ENCODE data around the gene PLCB1. TPM values are rescaled to one million over a fixed set of nuclear protein-coding genes. Genes with fewer than 3 reads are reported as not detected.

Gene PLCB1
- total RNA-seq, 1 donor from 2014 or later, result 10.7 TPM

DNA sequence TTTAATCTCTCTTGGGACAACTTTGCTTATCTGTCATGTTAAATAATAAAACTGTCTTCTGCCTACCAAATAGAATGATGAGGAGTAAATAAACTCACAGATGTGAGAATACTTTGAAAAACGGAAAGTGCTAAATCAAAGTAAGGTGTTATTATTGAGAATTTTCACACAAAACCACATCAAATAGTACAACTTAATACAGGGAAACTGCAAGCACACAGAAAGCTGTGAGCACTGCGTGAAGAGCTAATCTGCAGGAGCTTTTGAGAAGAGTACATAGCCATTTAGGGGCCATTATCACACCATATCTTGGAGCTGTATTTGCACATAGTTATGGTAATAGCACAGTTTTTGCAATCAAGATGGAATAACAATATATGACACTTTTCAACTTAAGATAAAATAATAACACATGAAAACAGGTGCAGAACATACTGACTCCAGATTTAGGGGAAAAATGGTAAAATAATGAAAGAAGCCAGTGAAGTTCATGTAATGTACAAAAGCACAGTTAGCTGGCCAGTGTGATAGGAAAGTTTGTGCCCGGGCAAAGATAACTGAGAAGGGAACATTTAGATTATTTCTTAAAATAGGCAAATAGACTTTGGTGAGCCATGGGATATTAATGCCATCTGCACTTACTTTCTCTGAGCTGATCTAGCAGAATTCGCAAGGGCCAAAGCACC, 538.3 kb downstream of the PLCB1 start:
- no peak for FAIRE-seq
- no peaks in the 10 kb centered on the region for H3K9me3 Mint-ChIP-seq (ENCODE audit: unreplicated experiment)
- no peaks in the 10 kb centered on the region for H3K79me2 ChIP-seq (ENCODE audit: insufficient read depth, low read length)

DNA sequence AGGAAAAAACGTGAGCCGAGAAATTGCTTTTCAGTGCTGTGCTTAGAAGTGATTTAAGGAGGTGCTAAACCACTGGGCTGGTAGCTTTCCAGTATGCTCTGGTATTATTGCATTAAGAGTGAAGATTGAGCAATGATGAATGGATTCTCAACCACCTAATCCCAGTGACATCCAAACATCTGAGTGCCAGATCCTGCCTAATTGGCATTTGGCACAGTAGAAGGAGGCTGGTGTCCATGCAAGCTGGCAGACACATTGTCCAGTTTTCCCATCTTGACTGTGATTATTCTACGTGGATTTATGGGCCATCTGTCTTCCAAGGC, 538.8 kb downstream of the PLCB1 start:
- H3K4me3 ChIP-seq (ENCODE audit: insufficient read depth, low read depth, low read length), result no peak overlapping the region
- peak; percentile 29 for FAIRE-seq
- Mint-ChIP-seq H3K27me3 (ENCODE audit: low read depth, unreplicated experiment) (no peaks in the 10 kb centered on the region), H3K4me1 (ENCODE audit: low read depth, unreplicated experiment) (peaks cover 3% of the 10 kb centered on the region), H3K9me3 (ENCODE audit: unreplicated experiment) (no peaks in the 10 kb centered on the region), H3K4me3 (ENCODE audit: unreplicated experiment) (no peak overlapping the region), H3K36me3 (ENCODE audit: low read depth, unreplicated experiment) (peaks cover 7% of the 10 kb centered on the region), H3K27ac (ENCODE audit: unreplicated experiment) (no peak overlapping the region)
- no peaks in the 10 kb centered on the region for H3K9me3 ChIP-seq (ENCODE audit: insufficient read depth, low read depth, low read length)
- no peaks in the 10 kb centered on the region for H4K20me1 ChIP-seq (ENCODE audit: insufficient read depth, low read length)
- no peaks in the 10 kb centered on the region for H3K4me1 ChIP-seq (ENCODE audit: insufficient read depth, low read length)
- H3K9ac ChIP-seq (ENCODE audit: low read length), result no peak overlapping the region
- H2AFZ ChIP-seq (ENCODE audit: low read depth, low read length), result no peak overlapping the region
- no peak for DNase-seq (ENCODE audit: low read depth)
- no peaks in the 10 kb centered on the region for H3K27me3 ChIP-seq (ENCODE audit: insufficient read depth, low read length)
- no peak for TF ChIP-seq EZH2 (IDR thresholded peaks at IDR 0.05; ENCODE audit: insufficient read depth, low read length)
- TF ChIP-seq, protein P1, sequence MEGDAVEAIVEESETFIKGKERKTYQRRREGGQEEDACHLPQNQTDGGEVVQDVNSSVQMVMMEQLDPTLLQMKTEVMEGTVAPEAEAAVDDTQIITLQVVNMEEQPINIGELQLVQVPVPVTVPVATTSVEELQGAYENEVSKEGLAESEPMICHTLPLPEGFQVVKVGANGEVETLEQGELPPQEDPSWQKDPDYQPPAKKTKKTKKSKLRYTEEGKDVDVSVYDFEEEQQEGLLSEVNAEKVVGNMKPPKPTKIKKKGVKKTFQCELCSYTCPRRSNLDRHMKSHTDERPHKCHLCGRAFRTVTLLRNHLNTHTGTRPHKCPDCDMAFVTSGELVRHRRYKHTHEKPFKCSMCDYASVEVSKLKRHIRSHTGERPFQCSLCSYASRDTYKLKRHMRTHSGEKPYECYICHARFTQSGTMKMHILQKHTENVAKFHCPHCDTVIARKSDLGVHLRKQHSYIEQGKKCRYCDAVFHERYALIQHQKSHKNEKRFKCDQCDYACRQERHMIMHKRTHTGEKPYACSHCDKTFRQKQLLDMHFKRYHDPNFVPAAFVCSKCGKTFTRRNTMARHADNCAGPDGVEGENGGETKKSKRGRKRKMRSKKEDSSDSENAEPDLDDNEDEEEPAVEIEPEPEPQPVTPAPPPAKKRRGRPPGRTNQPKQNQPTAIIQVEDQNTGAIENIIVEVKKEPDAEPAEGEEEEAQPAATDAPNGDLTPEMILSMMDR (IDR thresholded peaks at IDR 0.05; ENCODE audit: insufficient read depth, low read depth, low read length), result no peak
- H3K36me3 ChIP-seq (ENCODE audit: insufficient read depth, low read length), result no peaks in the 10 kb centered on the region
- no peaks in the 10 kb centered on the region for H3K79me2 ChIP-seq (ENCODE audit: insufficient read depth, low read length)
- no peak overlapping the region for H3K4me2 ChIP-seq (ENCODE audit: low read length)
- H3K27ac ChIP-seq (ENCODE audit: low read depth, low read length), result no peak overlapping the region

More for the DNA sequence above, 538.3 kb downstream of the PLCB1 start:
- H3K27me3 ChIP-seq (ENCODE audit: insufficient read depth, low read length), result no peaks in the 10 kb centered on the region
- DNase-seq (ENCODE audit: low read depth), result no peak
- H3K4me1 Mint-ChIP-seq (ENCODE audit: low read depth, unreplicated experiment), result peaks cover 3% of the 10 kb centered on the region
- TF ChIP-seq, protein P1 (IDR thresholded peaks at IDR 0.05; ENCODE audit: insufficient read depth, low read depth, low read length), result no peak
- TF ChIP-seq EZH2 (IDR thresholded peaks at IDR 0.05; ENCODE audit: insufficient read depth, low read length), result no peak
- no peak overlapping the region for H3K4me3 ChIP-seq (ENCODE audit: insufficient read depth, low read depth, low read length)
- H3K36me3 Mint-ChIP-seq (ENCODE audit: low read depth, unreplicated experiment), result peaks cover 7% of the 10 kb centered on the region
- no peak overlapping the region for H3K4me2 ChIP-seq (ENCODE audit: low read length)
- no peaks in the 10 kb centered on the region for H3K27me3 Mint-ChIP-seq (ENCODE audit: low read depth, unreplicated experiment)
- no peaks in the 10 kb centered on the region for H3K36me3 ChIP-seq (ENCODE audit: insufficient read depth, low read length)
- H4K20me1 ChIP-seq (ENCODE audit: insufficient read depth, low read length), result no peaks in the 10 kb centered on the region
- H3K9me3 ChIP-seq (ENCODE audit: insufficient read depth, low read depth, low read length), result no peaks in the 10 kb centered on the region
- no peak overlapping the region for H3K9ac ChIP-seq (ENCODE audit: low read length)
- H3K4me3 Mint-ChIP-seq (ENCODE audit: unreplicated experiment), result no peak overlapping the region
- no peak overlapping the region for H3K27ac Mint-ChIP-seq (ENCODE audit: unreplicated experiment)
- no peak overlapping the region for H2AFZ ChIP-seq (ENCODE audit: low read depth, low read length)
- H3K27ac ChIP-seq (ENCODE audit: low read depth, low read length), result no peak overlapping the region
- H3K4me1 ChIP-seq (ENCODE audit: insufficient read depth, low read length), result no peaks in the 10 kb centered on the region

DNA sequence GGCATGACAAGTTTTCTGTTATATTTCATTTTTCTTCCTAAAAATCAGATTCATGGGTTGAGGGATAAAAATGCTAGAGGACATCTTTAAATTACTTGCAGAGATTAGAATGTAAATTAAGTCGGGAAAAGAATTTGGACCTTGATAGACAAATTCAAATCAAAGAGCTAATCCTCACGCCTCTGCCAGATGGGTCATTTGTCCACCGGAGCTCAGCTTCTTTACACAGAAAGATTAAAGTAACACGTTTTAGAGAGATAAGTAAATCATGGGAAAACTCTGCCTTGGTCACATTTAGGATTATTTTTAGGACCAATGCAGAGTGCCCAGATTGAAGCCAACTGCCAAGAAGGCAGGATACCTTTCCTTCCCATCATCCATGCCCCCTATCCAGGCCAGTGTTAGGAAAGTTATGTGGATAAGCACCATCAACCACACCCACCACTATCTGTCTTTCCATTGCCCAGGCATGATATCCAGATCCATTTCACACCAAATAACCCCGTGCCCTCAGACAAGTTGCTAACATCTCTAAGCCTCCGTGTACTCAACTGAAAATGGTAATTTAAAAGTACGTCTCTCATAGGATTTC, 539.4 kb downstream of the PLCB1 start:
- H2AFZ ChIP-seq (ENCODE audit: low read depth, low read length), result no peak overlapping the region
- no peak overlapping the region for H3K4me3 Mint-ChIP-seq (ENCODE audit: unreplicated experiment)
- H3K79me2 ChIP-seq (ENCODE audit: insufficient read depth, low read length), result no peaks in the 10 kb centered on the region
- no peaks in the 10 kb centered on the region for H3K36me3 ChIP-seq (ENCODE audit: insufficient read depth, low read length)
- no peaks in the 10 kb centered on the region for H3K4me1 ChIP-seq (ENCODE audit: insufficient read depth, low read length)
- H3K4me2 ChIP-seq (ENCODE audit: low read length), result no peak overlapping the region
- no peak for FAIRE-seq
- H3K27me3 ChIP-seq (ENCODE audit: insufficient read depth, low read length), result no peaks in the 10 kb centered on the region
- H3K27ac ChIP-seq (ENCODE audit: low read depth, low read length), result no peak overlapping the region
- H3K27me3 Mint-ChIP-seq (ENCODE audit: low read depth, unreplicated experiment), result no peaks in the 10 kb centered on the region
- H3K9me3 ChIP-seq (ENCODE audit: insufficient read depth, low read depth, low read length), result no peaks in the 10 kb centered on the region
- peaks cover 7% of the 10 kb centered on the region for H3K36me3 Mint-ChIP-seq (ENCODE audit: low read depth, unreplicated experiment)
- no peak overlapping the region for H3K4me3 ChIP-seq (ENCODE audit: insufficient read depth, low read depth, low read length)
- peaks cover 3% of the 10 kb centered on the region for H3K4me1 Mint-ChIP-seq (ENCODE audit: low read depth, unreplicated experiment)
- H3K9me3 Mint-ChIP-seq (ENCODE audit: unreplicated experiment), result no peaks in the 10 kb centered on the region
- DNase-seq (ENCODE audit: low read depth), result no peak
- H4K20me1 ChIP-seq (ENCODE audit: insufficient read depth, low read length), result no peaks in the 10 kb centered on the region
- no peak for TF ChIP-seq EZH2 (IDR thresholded peaks at IDR 0.05; ENCODE audit: insufficient read depth, low read length)
- TF ChIP-seq, protein P1 (IDR thresholded peaks at IDR 0.05; ENCODE audit: insufficient read depth, low read depth, low read length), result no peak
- H3K27ac Mint-ChIP-seq (ENCODE audit: unreplicated experiment), result no peak overlapping the region
- no peak overlapping the region for H3K9ac ChIP-seq (ENCODE audit: low read length)

Measured in astrocyte (in vitro differentiated cells and primary cell).